K562 (cell line): ENCODE results near the gene GGNBP2. TPM values are rescaled to one million over a fixed set of nuclear protein-coding genes. Genes with fewer than 3 reads are reported as not detected.

Experiments
- ATAC-seq: fragments of 200-7000 bp; cut with Tn5 transposase; 3 replicates; pipeline ENCODE4 v1.9.1; 2020; ENCODE audit warnings: moderate library complexity
- BruUV-seq: library from RNA; stranded (reverse); fragments of 400-500 nt; replicated peaks from 2 replicates; lab custom pipeline; 2021; lab: Mats Ljungman, UMichigan
- CTCF ChIA-PET: fragments of 300-600 bp; formaldehyde crosslinking; extraction: SDS; loops from one replicate; lab custom pipeline; 2021; ENCODE audit warnings: low intra/inter-chr PET ratio; lab: Yijun Ruan, JAX
- POLR2A ChIA-PET: fragments of 300-600, 350-650 bp; sonication (Branson Sonifier 250); formaldehyde crosslinking; extraction: SDS; loops from one replicate; lab custom pipeline; 2021; ENCODE audit warnings: antibody characterized with exemption, inconsistent platforms; lab: Yijun Ruan, JAX
- DNase-seq, 4 experiments: peaks; one replicate each; pipeline versions ENCODE4 v3.0.0 to v3.0.0-alpha.2; 2011 to 2018; ENCODE audit warnings: low spot score in 3 of 4, mixed read lengths in 3 of 4; ENCODE audit errors: extremely low read depth in 1 of 4
- FAIRE-seq: peaks from 2 replicates; lab custom pipeline; 2011; peaks lifted over from hg19 to GRCh38; lab: Jason Lieb, UNC
- H2AFZ ChIP-seq: 2 replicates; pipeline ENCODE4 v1.6.0; 2011; ENCODE audit warnings: low read depth, low read length, control low read depth, inconsistent platforms
- H3K27ac ChIP-seq: fragments of 200-600 bp; 3 replicates; pipeline ENCODE4 v1.8.0; 2011; ENCODE audit warnings: low read depth, mild to moderate bottlenecking, control low read depth, inconsistent platforms, low read length, moderate library complexity, mixed read lengths; ENCODE audit errors: extremely low read depth
- H3K27me3 ChIP-seq, 2 experiments: fragments of 300-600 bp in 1 of 2; 2 replicates in 1 of 2; 3 replicates in 1 of 2; pipeline versions ENCODE4 v1.6.0 to v1.8.0; 2011; ENCODE audit warnings: inconsistent platforms in 2 of 2, low read length in 2 of 2, mild to moderate bottlenecking in 1 of 2, mixed read lengths in 1 of 2, moderate library complexity in 1 of 2; ENCODE audit not compliant: control insufficient read depth in 2 of 2, insufficient read depth in 2 of 2
- H3K36me3 ChIP-seq: fragments of 300-600 bp; 3 replicates; pipeline ENCODE4 v1.8.0; 2011; ENCODE audit warnings: mild to moderate bottlenecking, low read length, inconsistent platforms; ENCODE audit not compliant: control insufficient read depth, insufficient read depth
- H3K4me1 ChIP-seq, 2 experiments: fragments of 200-600 bp in 1 of 2; replicated peaks in 1 of 2; 2 replicates in 1 of 2; 3 replicates in 1 of 2; pipeline versions ENCODE4 v1.5.1 to v1.8.0; 2011; ENCODE audit warnings: inconsistent platforms in 2 of 2, low read length in 2 of 2, mild to moderate bottlenecking in 1 of 2, mixed read lengths in 1 of 2, moderate library complexity in 1 of 2; ENCODE audit not compliant: control insufficient read depth in 2 of 2, insufficient read depth in 2 of 2
- H3K4me2 ChIP-seq: 2 replicates; pipeline ENCODE4 v1.6.1; 2011; ENCODE audit warnings: low read length, control low read depth, inconsistent platforms, mixed read lengths; ENCODE audit not compliant: insufficient read depth
- H3K4me3 ChIP-seq: fragments of 200-600 bp; sonication (generic), shearing (Covaris generic); 2 replicates; pipeline ENCODE4 v1.5.1; 2016; ENCODE audit warnings: control low read depth, inconsistent platforms
- H3K79me2 ChIP-seq: fragments of 200-600 bp; 3 replicates; pipeline ENCODE4 v1.8.0; 2011; ENCODE audit warnings: low read length, inconsistent platforms; ENCODE audit not compliant: control insufficient read depth, insufficient read depth
- H3K9ac ChIP-seq, 2 experiments: 2 replicates each; pipeline versions ENCODE4 v1.6.0 to v1.6.1; 2011; ENCODE audit warnings: low read depth in 2 of 2, low read length in 2 of 2, control low read depth in 1 of 2, inconsistent platforms in 1 of 2, mild to moderate bottlenecking in 1 of 2, mixed read lengths in 1 of 2; ENCODE audit not compliant: insufficient read depth in 1 of 2
- H3K9me1 ChIP-seq: one replicate; pipeline ENCODE4 v1.6.0; 2011; ENCODE audit warnings: inconsistent platforms, mild to moderate bottlenecking, low read length, moderate library complexity; ENCODE audit not compliant: control insufficient read depth, insufficient read depth
- H3K9me3 ChIP-seq: replicated peaks from 2 replicates; pipeline ENCODE4 v1.5.1; 2011; ENCODE audit warnings: low read depth, low read length, inconsistent platforms; ENCODE audit not compliant: control insufficient read depth, insufficient read depth
- H4K20me1 ChIP-seq: replicated peaks from 2 replicates; pipeline ENCODE4 v1.6.1; 2011; ENCODE audit warnings: low read length, inconsistent platforms, mixed read lengths; ENCODE audit not compliant: control insufficient read depth, insufficient read depth
- ESRRA ChIP-seq: fragments of 450-650 bp; IDR thresholded peaks from 2 replicates; pipeline ENCODE4 v1.6.1; 2014; ENCODE audit warnings: low read depth, mild to moderate bottlenecking, moderate library complexity, borderline replicate concordance
- JUND ChIP-seq, 2 experiments: IDR thresholded peaks; 2 replicates in 1 of 2; 3 replicates in 1 of 2; pipeline ENCODE4 v1.6.1; 2011; ENCODE audit warnings: borderline replicate concordance in 2 of 2, low read depth in 2 of 2, low read length in 2 of 2, improper control_type of control experiment in 1 of 2, missing biosample characterization in 1 of 2, missing genetic modification characterization in 1 of 2, missing genetic modification reagents in 1 of 2
- L3MBTL2 ChIP-seq: fragments of 450-650 bp; IDR thresholded peaks from 2 replicates; pipeline ENCODE4 v1.6.1; 2016; ENCODE audit warnings: mild to moderate bottlenecking, moderate library complexity
- NFRKB ChIP-seq: fragments of 450-650 bp; IDR thresholded peaks from 2 replicates; pipeline ENCODE4 v1.6.1; 2016; ENCODE audit warnings: low read depth
- POLR2AphosphoS5 ChIP-seq: IDR thresholded peaks from 2 replicates; pipeline ENCODE4 v1.6.1; 2011; ENCODE audit warnings: mild to moderate bottlenecking, low read depth, low read length, moderate library complexity; ENCODE audit not compliant: control insufficient read depth, insufficient read depth
- SPI1 ChIP-seq: IDR thresholded peaks from 2 replicates; pipeline ENCODE4 v1.6.1; 2011; ENCODE audit warnings: low read depth, low read length, control low read depth, borderline replicate concordance
- TAF1 ChIP-seq: IDR thresholded peaks from 2 replicates; pipeline ENCODE4 v1.6.1; 2011; ENCODE audit warnings: mild to moderate bottlenecking, low read length, moderate library complexity; ENCODE audit not compliant: insufficient read depth, control insufficient read depth, severe bottlenecking; ENCODE audit errors: extremely low read depth
- YY1 ChIP-seq, 3 experiments: IDR thresholded peaks; 2 replicates each; pipeline ENCODE4 v1.6.1; 2011; ENCODE audit warnings: low read length in 2 of 3, mild to moderate bottlenecking in 2 of 3, moderate library complexity in 2 of 3, borderline replicate concordance in 1 of 3, control low read depth in 1 of 3, low read depth in 1 of 3; ENCODE audit not compliant: insufficient read depth in 3 of 3, insufficient replicate concordance in 2 of 3, control insufficient read depth in 1 of 3, insufficient read length in 1 of 3; ENCODE audit errors: extremely low read depth in 1 of 3
- ZFX ChIP-seq: sonication (generic); formaldehyde crosslinking; IDR thresholded peaks from 2 replicates; pipeline ENCODE4 v1.8.0; 2022; ENCODE audit warnings: mild to moderate bottlenecking, missing genetic modification reagents, moderate library complexity
- ZKSCAN8 ChIP-seq: fragments of 200-800 bp; sonication (Bioruptor generic); IDR thresholded peaks from 2 replicates; pipeline ENCODE4 v1.6.1; 2016; ENCODE audit warnings: missing genetic modification characterization, missing compliant biosample characterization
- ZNF146 ChIP-seq: IDR thresholded peaks from one replicate; pipeline ENCODE4 v1.6.1; 2018; ENCODE audit warnings: missing compliant biosample characterization; ENCODE audit not compliant: unreplicated experiment
- WGBS: fragments of 100-300 bp; shearing (Covaris generic); methylation state at CpG from one replicate; pipeline ENCODE4 v1.1.6; 2016; ENCODE audit warnings: low coverage, mixed read lengths; ENCODE audit not compliant: insufficient coverage; ENCODE audit errors: missing lambda C conversion rate; 5-methylcytosine and 5-hydroxymethylcytosine counted together
- in situ Hi-C: fragments of 300-500 bp; cut with MboI; formaldehyde crosslinking; loops from 4 replicates; pipeline ENCODE4 v1.15.0; 2018; ENCODE audit warnings: inconsistent platforms, mixed read lengths
- intact Hi-C: fragments of 100-400 bp; cut with micrococcal nuclease; formaldehyde crosslinking; loops from 2 replicates; pipeline ENCODE4 v1.14.2; 2022
- polyA plus RNA-seq, 8 experiments: library from polyadenylated mRNA; depleted of rRNA in 4 of 8; stranded (reverse) in 5 of 8; unstranded in 3 of 8; fragments of >200 nt; fragmentation: Nextera tagmentation in 2 of 8; fragmentation: Illumina TruSeq in 1 of 8; extraction: Ambion mirVana in 2 of 8; extraction: Trizol in 1 of 8; gene quantifications; 2 replicates each; pipeline versions ENCODE4 v1.2.1 to v1.2.3, GENCODE V29; 2011 to 2014; ENCODE audit warnings: inconsistent platforms in 1 of 8, missing spikeins in 1 of 8
- total RNA-seq, 7 experiments: library from RNA; depleted of rRNA in 6 of 7; stranded (reverse); fragments of >200 nt in 6 of 7; fragmentation: Illumina TruSeq in 2 of 7; extraction: Trizol in 2 of 7; gene quantifications; 2 replicates each; pipeline versions ENCODE4 v1.2.1 to v1.2.3, GENCODE V29; 2011 to 2021; ENCODE audit warnings: low replicate concordance in 1 of 7
- TF ChIP-seq, protein P1 (sequence below), 3 experiments: IDR thresholded peaks in 2 of 3; conservative IDR thresholded peaks in 1 of 3; 2 replicates each; pipeline ENCODE4 v1.5.1; 2011 to 2012; ENCODE audit warnings: low read length in 3 of 3, mild to moderate bottlenecking in 3 of 3, control low read depth in 2 of 3, improper control_type of control experiment in 1 of 3, inconsistent platforms in 1 of 3, low read depth in 1 of 3, mixed read lengths in 1 of 3, moderate library complexity in 1 of 3; ENCODE audit not compliant: insufficient read depth in 2 of 3
- TF ChIP-seq, protein P2 (sequence below), 2 experiments: fragments of 450-650 bp; IDR thresholded peaks; 2 replicates each; pipeline ENCODE4 v1.6.1; 2016
- TF ChIP-seq, protein P3 (sequence below): fragments of 250-450 bp; sonication (Bioruptor Pico); IDR thresholded peaks from 2 replicates; pipeline ENCODE4 v1.5.0; 2022; ENCODE audit warnings: mild to moderate bottlenecking

Gene GGNBP2
- total and polyA plus RNA-seq, 9 of the 15 experiments (the other 6 are each of a cell fraction or from before 2014, with no cell fraction given) = 35.7 to 96.6 (median 64.1) TPM

DNA sequence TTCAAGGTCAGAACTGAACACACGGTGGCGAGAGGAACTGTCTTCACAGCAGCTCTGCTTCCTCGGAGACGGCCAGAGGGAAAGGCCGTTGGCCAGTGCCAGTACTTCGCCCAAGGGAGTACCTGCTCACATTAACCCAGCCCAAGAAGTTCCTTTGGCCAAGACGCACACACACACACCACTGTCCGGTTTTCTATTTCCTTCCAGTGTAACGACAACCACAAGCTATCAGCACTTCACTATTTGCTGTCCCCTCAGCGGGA is 744 bp upstream of the GGNBP2 start:
- peak; percentile 33 for ATAC-seq
- Histone ChIP-seq H3K9me1 (no peaks in the 10 kb centered on the region), H3K27ac (peak overlapping the region; percentile 99), H3K4me3 (peak overlapping the region; percentile 85), H3K4me1 (peaks cover 14 to 25% of the 10 kb centered on the region in 2 experiments; a peak in 4 of 5 replicates), H4K20me1 (peaks cover 4% of the 10 kb centered on the region; the same call in 1 of the 2 replicates), H3K4me2 (peak overlapping the region; percentile 86), H3K9ac (peak overlapping the region; percentile 98 to 100), H3K27me3 (no peaks in the 10 kb centered on the region), H2AFZ (peak overlapping the region; percentile 84), H3K79me2 (peaks cover 69% of the 10 kb centered on the region), H3K9me3 (no peaks in the 10 kb centered on the region), H3K36me3 (peaks cover 40% of the 10 kb centered on the region)
- intact Hi-C loops = loop anchor here (2.0 to 10.0 kb wide), 3 partner anchors 47 to 181 kb away; partner anchors contain the start of genes DHRS11 and MRM1
- POLR2A ChIA-PET = interaction anchor here (0.6 to 3.9 kb wide), 8 partner anchors 9 to 622 kb away, joined by 3 to 72 read pairs (median 4); partner anchors contain the start of genes MYO19 and PIGW
- DNase-seq = peak in 2 of 4 experiments; percentile 35 to 74
- WGBS = 1% methylated on average over 10 of the region's 10 CpGs
- no peak for FAIRE-seq
- in situ Hi-C loops = no loop called here
- no TSS peak for BruUV-seq
- CTCF ChIA-PET = no interaction called here
- TF ChIP-seq YY1 (IDR thresholded peaks at IDR 0.05; ENCODE audit: borderline replicate concordance in 1 of 3, control insufficient read depth in 1 of 3, extremely low read depth in 1 of 3, insufficient read depth in 3 of 3, insufficient read length in 1 of 3, insufficient replicate concordance in 2 of 3, low read depth in 1 of 3, low read length in 2 of 3) (peak in 1 of 3 experiments; percentile 18), ZNF146 (CRISPR knock-in tag) (peak; percentile 6), POLR2AphosphoS5 (peak; percentile 48; the same call in 1 of the 2 replicates), ESRRA (peak; percentile 88), TAF1 (peak; percentile 47), ZFX (CRISPR knock-in tag) (peak; percentile 31; the same call in 1 of the 2 replicates), NFRKB (0 out of 2 replicates have a peak, but pooled peaks have one; percentile 36), JUND (IDR thresholded peaks at IDR 0.05; ENCODE audit: borderline replicate concordance, low read depth, low read length) (no peak), JUND (tag; IDR thresholded peaks at IDR 0.05; ENCODE audit: borderline replicate concordance, low read depth, low read length) (0 out of 3 replicates have a peak, but pooled peaks have one; percentile 39), ZKSCAN8 (CRISPR knock-in tag) (no peak), SPI1 (0 out of 2 replicates have a peak, but pooled peaks have one; percentile 62), L3MBTL2 (0 out of 2 replicates have a peak, but pooled peaks have one; percentile 21)
- TF ChIP-seq, protein P1, sequence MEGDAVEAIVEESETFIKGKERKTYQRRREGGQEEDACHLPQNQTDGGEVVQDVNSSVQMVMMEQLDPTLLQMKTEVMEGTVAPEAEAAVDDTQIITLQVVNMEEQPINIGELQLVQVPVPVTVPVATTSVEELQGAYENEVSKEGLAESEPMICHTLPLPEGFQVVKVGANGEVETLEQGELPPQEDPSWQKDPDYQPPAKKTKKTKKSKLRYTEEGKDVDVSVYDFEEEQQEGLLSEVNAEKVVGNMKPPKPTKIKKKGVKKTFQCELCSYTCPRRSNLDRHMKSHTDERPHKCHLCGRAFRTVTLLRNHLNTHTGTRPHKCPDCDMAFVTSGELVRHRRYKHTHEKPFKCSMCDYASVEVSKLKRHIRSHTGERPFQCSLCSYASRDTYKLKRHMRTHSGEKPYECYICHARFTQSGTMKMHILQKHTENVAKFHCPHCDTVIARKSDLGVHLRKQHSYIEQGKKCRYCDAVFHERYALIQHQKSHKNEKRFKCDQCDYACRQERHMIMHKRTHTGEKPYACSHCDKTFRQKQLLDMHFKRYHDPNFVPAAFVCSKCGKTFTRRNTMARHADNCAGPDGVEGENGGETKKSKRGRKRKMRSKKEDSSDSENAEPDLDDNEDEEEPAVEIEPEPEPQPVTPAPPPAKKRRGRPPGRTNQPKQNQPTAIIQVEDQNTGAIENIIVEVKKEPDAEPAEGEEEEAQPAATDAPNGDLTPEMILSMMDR (IDR thresholded peaks at IDR 0.05 in 2 of 3, conservative IDR thresholded peaks at IDR 0.05 in 1 of 3; ENCODE audit: insufficient read depth in 2 of 3, low read depth in 1 of 3, low read length in 3 of 3) = 0 out of 6 replicates have a peak, but pooled peaks have one; percentile 13 to 15 (median 14)
- TF ChIP-seq, protein P2, sequence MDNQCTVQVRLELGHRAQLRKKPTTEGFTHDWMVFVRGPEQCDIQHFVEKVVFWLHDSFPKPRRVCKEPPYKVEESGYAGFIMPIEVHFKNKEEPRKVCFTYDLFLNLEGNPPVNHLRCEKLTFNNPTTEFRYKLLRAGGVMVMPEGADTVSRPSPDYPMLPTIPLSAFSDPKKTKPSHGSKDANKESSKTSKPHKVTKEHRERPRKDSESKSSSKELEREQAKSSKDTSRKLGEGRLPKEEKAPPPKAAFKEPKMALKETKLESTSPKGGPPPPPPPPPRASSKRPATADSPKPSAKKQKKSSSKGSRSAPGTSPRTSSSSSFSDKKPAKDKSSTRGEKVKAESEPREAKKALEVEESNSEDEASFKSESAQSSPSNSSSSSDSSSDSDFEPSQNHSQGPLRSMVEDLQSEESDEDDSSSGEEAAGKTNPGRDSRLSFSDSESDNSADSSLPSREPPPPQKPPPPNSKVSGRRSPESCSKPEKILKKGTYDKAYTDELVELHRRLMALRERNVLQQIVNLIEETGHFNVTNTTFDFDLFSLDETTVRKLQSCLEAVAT (IDR thresholded peaks at IDR 0.05) = peak; percentile 47 to 54; a peak in 1 of 4 replicates
- TF ChIP-seq, protein P3, sequence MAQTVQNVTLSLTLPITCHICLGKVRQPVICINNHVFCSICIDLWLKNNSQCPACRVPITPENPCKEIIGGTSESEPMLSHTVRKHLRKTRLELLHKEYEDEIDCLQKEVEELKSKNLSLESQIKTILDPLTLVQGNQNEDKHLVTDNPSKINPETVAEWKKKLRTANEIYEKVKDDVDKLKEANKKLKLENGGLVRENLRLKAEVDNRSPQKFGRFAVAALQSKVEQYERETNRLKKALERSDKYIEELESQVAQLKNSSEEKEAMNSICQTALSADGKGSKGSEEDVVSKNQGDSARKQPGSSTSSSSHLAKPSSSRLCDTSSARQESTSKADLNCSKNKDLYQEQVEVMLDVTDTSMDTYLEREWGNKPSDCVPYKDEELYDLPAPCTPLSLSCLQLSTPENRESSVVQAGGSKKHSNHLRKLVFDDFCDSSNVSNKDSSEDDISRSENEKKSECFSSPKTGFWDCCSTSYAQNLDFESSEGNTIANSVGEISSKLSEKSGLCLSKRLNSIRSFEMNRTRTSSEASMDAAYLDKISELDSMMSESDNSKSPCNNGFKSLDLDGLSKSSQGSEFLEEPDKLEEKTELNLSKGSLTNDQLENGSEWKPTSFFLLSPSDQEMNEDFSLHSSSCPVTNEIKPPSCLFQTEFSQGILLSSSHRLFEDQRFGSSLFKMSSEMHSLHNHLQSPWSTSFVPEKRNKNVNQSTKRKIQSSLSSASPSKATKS = no peak
